DOHH2 (cell line): ENCODE measurements around the gene FBLN7.

Experiments used
- H3F3A ChIP-seq: fragments of 200-600 bp; sonication (generic), shearing (Covaris generic); 2 replicates; pipeline ENCODE4 v1.6.0; 2016; ENCODE audit warnings: antibody characterized with exemption, mild to moderate bottlenecking; ENCODE audit not compliant: control insufficient read depth, insufficient read depth
- H3K27ac ChIP-seq: fragments of 200-600 bp; sonication (generic); 2 replicates; pipeline ENCODE4 v1.5.1; 2014; ENCODE audit warnings: low read depth, mild to moderate bottlenecking, low read length, moderate library complexity
- H3K27me3 ChIP-seq: fragments of 200-600 bp; sonication (generic); 2 replicates; pipeline ENCODE4 v1.6.1; 2014; ENCODE audit warnings: mild to moderate bottlenecking, low read length, mixed read lengths; ENCODE audit not compliant: control insufficient read depth
- H3K36me3 ChIP-seq: fragments of 200-600 bp; sonication (generic); 2 replicates; pipeline ENCODE4 v1.6.1; 2014; ENCODE audit warnings: mild to moderate bottlenecking, low read length, moderate library complexity, mixed read lengths; ENCODE audit not compliant: control insufficient read depth
- H3K4me1 ChIP-seq: fragments of 200-600 bp; sonication (generic); 2 replicates; pipeline ENCODE4 v1.6.1; 2014; ENCODE audit warnings: mild to moderate bottlenecking, low read length, mixed read lengths; ENCODE audit not compliant: control insufficient read depth
- H3K4me2 ChIP-seq: fragments of 200-600 bp; sonication (generic); 2 replicates; pipeline ENCODE4 v1.6.0; 2014; ENCODE audit warnings: mild to moderate bottlenecking, low read length, moderate library complexity
- H3K4me3 ChIP-seq: fragments of 200-600 bp; sonication (generic); 2 replicates; pipeline ENCODE4 v1.5.1; 2014; ENCODE audit warnings: mild to moderate bottlenecking, low read length, mixed read lengths
- H3K79me2 ChIP-seq: fragments of 200-600 bp; sonication (generic); 2 replicates; pipeline ENCODE4 v1.6.1; 2014; ENCODE audit warnings: mild to moderate bottlenecking, low read length, mixed read lengths; ENCODE audit not compliant: control insufficient read depth
- H3K9me2 ChIP-seq: fragments of 200-600 bp; sonication (generic); replicated peaks from 2 replicates; pipeline ENCODE4 v1.6.1; 2014; ENCODE audit warnings: mild to moderate bottlenecking, low read length, mixed read lengths; ENCODE audit not compliant: control insufficient read depth
- H3K9me3 ChIP-seq: fragments of 200-600 bp; sonication (generic); 2 replicates; pipeline ENCODE4 v1.6.1; 2014; ENCODE audit warnings: antibody characterized with exemption, low read length, mixed read lengths; ENCODE audit not compliant: control insufficient read depth, insufficient read depth
- H4K20me1 ChIP-seq: fragments of 200-600 bp; sonication (generic); 2 replicates; pipeline ENCODE4 v1.6.0; 2014; ENCODE audit warnings: low read depth, mild to moderate bottlenecking, antibody characterized with exemption, low read length, moderate library complexity; ENCODE audit not compliant: control insufficient read depth, insufficient read depth
- CTCF ChIP-seq: fragments of 200-600 bp; sonication (generic); IDR thresholded peaks from one replicate; pipeline ENCODE4 v1.5.1; 2014; ENCODE audit warnings: antibody characterized with exemption, mild to moderate bottlenecking, low read depth, low read length; ENCODE audit not compliant: poor library complexity, severe bottlenecking
- EZH2phosphoT487 ChIP-seq: fragments of 200-600 bp; sonication (generic); IDR thresholded peaks from 2 replicates; pipeline ENCODE4 v1.6.1; 2017; ENCODE audit warnings: borderline replicate concordance, mild to moderate bottlenecking, antibody characterized with exemption, low read length, moderate library complexity, mixed read lengths

FBLN7 gene

GRCh38 chr2:112143150-112143549 is 5.0 kb downstream of the FBLN7 start:
- no peaks in the 10 kb centered on the region for H3K9me3 ChIP-seq
- H3K4me1 ChIP-seq = no peaks in the 10 kb centered on the region
- H3K4me2 ChIP-seq = no peak overlapping the region
- H3K36me3 ChIP-seq = no peaks in the 10 kb centered on the region
- H3K27ac ChIP-seq = no peak overlapping the region
- no peaks in the 10 kb centered on the region for H3K79me2 ChIP-seq
- TF ChIP-seq CTCF (no peak), EZH2phosphoT487 (no peak)
- no peaks in the 10 kb centered on the region for H3K27me3 ChIP-seq
- no peaks in the 10 kb centered on the region for H3F3A ChIP-seq
- H3K9me2 ChIP-seq = no peaks in the 10 kb centered on the region
- no peaks in the 10 kb centered on the region for H4K20me1 ChIP-seq
- H3K4me3 ChIP-seq = no peak overlapping the region

- no peaks in the 10 kb centered on the region for H3K79me2 ChIP-seq
- H3K27me3 ChIP-seq = no peaks in the 10 kb centered on the region
- TF ChIP-seq EZH2phosphoT487 (no peak), CTCF (no peak)
- H3F3A ChIP-seq = no peaks in the 10 kb centered on the region
- H3K9me2 ChIP-seq = no peaks in the 10 kb centered on the region
- no peaks in the 10 kb centered on the region for H3K4me1 ChIP-seq
- H4K20me1 ChIP-seq = no peaks in the 10 kb centered on the region
- H3K9me3 ChIP-seq = no peaks in the 10 kb centered on the region
- H3K27ac ChIP-seq = no peak overlapping the region
- H3K36me3 ChIP-seq = no peaks in the 10 kb centered on the region
- H3K4me3 ChIP-seq = no peak overlapping the region
- no peak overlapping the region for H3K4me2 ChIP-seq
Measured at GRCh38 chr2:112144966-112145365, 6.8 kb downstream of the FBLN7 start.

- H3K27ac ChIP-seq = no peak overlapping the region
- TF ChIP-seq CTCF (no peak), EZH2phosphoT487 (no peak)
- H4K20me1 ChIP-seq = no peaks in the 10 kb centered on the region
- H3K4me1 ChIP-seq = no peaks in the 10 kb centered on the region
- H3F3A ChIP-seq = no peaks in the 10 kb centered on the region
- H3K9me3 ChIP-seq = no peaks in the 10 kb centered on the region
- H3K9me2 ChIP-seq = no peaks in the 10 kb centered on the region
- no peaks in the 10 kb centered on the region for H3K36me3 ChIP-seq
- H3K4me2 ChIP-seq = no peak overlapping the region
- H3K79me2 ChIP-seq = no peaks in the 10 kb centered on the region
- no peak overlapping the region for H3K4me3 ChIP-seq
- H3K27me3 ChIP-seq = no peaks in the 10 kb centered on the region
Measured at GRCh38 chr2:112147382-112148168, 9.4 kb downstream of the FBLN7 start.
